Gastroesophageal sphincter (tissue), 3 donors: Measurements from ENCODE around the gene LIN28B.

ENCODE experiments used
- CTCF ChIP-seq, 4 experiments: fragments of 200-600 bp in 2 of 4; fragments of 450-650 bp in 2 of 4; sonication (generic) in 1 of 4; IDR thresholded peaks; one replicate each; pipeline ENCODE4 v1.5.1; 2017 to 2019; ENCODE audit warnings: antibody characterized with exemption in 4 of 4, mild to moderate bottlenecking in 2 of 4, moderate library complexity in 2 of 4
- POLR2A ChIP-seq, 2 donors: fragments of 450-650 bp; IDR thresholded peaks; one replicate each; pipeline ENCODE4 v1.6.1; 2017; ENCODE audit warnings: antibody characterized with exemption in 2 of 2, mild to moderate bottlenecking in 2 of 2, moderate library complexity in 1 of 2
- POLR2AphosphoS5 ChIP-seq: sonication (generic); formaldehyde crosslinking; IDR thresholded peaks from one replicate; pipeline ENCODE4 v1.6.1; 2017; ENCODE audit warnings: antibody characterized with exemption

- no peak for TF ChIP-seq POLR2AphosphoS5
- TF ChIP-seq CTCF (IDR thresholded peaks at IDR 0.05), result no peak
- no peak for TF ChIP-seq POLR2A (IDR thresholded peaks at IDR 0.05)
Observed at GRCh38 chr6:105108631-105109262, 151.8 kb downstream of the LIN28B start.
